COLO668 (cell line): ENCODE results near the gene RIOK2.

ENCODE experiments used
- DNase-seq: peaks from one replicate; lab custom pipeline; 2025; ENCODE audit not compliant: unreplicated experiment; lab: John Stamatoyannopoulos, UW

The RIOK2 gene

DNA sequence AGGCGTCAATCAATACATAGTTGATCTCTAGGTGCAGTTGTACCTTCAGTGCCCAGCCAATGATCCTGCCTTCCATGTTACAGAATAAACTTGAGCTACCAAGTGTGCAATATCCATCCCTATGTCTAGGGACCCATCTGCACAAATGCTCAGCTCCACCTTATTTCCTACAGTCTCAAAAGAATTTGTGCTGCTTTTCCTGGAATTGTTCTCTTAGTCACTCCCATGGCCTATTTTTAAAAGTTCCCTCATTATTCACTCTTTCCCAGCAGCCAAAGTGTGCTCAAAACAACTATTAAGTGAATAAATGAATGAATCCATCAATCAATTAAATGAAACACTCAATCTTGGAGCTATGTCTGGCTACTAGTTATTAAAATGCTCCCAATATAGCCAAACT lies 55.3 kb downstream of the RIOK2 start:
- no peak for DNase-seq

DNA sequence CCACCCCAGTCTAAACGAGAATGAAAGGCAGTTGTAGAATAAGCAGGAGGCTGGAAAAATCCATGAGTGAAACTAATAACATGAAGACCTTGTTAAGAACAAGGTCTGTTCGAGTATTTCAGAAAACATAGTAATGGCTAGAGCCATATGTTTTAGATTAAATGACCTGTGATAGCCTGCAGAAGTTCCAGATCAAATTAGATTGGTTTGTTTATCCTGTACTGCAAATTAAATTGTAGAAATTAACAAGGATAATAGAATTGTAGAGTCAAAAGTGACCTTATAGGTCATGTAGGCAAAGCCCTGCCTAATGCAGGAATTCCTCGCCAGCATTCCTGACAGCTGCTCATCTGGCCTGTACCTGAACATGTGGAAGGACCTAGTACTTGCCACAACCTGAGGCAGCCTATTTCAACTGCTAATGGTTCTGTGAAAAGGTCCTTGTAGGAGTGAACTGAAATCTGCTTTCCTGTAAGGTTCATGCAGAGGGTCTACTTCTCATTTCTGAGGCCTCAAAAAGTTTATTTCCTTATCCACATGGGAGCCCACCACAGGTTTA lies 57.8 kb downstream of the RIOK2 start:
- DNase-seq: no peak

DNA sequence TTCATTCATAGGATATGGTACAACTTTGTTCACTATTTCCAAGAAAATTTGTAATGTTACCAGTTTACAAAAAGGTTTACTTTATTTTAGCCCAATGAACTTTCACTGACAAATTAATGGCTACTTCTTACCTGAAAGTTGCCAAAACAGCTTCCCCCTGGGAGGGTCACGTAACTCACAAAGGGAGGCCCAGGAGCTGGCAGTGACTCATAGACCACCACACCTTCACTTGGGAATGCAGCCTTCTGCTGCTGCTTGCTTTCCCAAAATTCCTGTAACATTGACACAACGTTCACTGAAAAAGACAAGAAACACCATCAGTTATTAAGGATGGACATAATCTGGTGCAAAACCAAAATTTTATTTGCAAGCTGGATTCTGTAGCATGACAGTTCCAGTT lies 58.7 kb downstream of the RIOK2 start:
- no peak for DNase-seq

DNA sequence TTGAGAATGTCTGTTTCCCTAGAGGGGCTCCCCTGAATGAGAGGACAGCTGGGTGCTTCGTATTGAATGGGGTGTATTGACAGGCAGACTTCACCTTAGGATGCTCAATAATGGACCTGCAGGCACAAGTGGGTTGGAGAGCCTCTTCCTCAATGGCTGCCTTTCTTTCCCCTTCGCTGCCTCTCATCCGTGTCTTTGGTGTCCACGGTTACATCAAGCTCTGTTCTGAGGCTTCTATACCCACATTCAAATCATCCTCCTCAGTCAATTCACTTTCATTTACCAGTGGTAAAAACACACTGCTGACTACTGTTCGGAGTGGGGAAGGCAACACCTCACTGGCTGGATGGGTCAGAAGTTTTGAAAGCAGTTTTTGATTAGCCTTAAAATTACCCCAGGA lies 61.2 kb downstream of the RIOK2 start:
- no peak for DNase-seq

DNA sequence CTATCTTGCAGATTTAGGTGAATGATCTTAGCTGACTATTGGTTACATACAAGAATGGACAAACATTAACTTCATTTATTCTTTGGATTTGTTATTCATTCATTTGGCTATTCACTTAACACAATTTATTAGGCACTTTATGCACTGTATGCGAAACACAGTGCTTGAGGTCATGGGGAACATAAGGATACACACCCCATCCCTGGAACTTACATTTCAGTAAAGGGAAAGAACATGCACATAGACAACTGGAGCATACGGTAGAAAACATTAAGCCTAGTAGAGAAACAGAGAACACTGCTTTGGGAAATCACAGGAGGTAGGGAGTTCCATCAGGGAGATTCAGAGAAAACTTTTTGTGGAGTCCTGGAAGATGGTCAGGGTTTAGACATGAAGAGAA lies 62.9 kb downstream of the RIOK2 start:
- no peak for DNase-seq

DNA sequence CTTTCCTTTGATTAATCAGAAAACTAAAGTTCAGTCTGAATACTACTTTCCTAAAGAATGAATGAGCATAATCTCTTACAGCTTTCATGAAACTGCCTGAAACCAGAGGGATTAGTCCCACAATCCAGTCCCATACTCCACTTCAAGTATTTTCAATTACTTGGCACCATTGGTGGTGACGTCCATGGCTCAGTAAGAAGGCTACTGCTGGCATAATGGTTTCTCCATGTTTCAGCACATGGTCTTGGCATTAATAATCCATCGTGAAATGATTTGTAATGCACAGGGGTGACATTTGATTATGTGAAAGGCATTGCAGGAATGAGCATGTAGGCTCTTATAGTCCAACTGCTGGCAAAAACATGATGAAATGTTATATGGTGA lies 64.0 kb downstream of the RIOK2 start:
- no peak for DNase-seq

DNA sequence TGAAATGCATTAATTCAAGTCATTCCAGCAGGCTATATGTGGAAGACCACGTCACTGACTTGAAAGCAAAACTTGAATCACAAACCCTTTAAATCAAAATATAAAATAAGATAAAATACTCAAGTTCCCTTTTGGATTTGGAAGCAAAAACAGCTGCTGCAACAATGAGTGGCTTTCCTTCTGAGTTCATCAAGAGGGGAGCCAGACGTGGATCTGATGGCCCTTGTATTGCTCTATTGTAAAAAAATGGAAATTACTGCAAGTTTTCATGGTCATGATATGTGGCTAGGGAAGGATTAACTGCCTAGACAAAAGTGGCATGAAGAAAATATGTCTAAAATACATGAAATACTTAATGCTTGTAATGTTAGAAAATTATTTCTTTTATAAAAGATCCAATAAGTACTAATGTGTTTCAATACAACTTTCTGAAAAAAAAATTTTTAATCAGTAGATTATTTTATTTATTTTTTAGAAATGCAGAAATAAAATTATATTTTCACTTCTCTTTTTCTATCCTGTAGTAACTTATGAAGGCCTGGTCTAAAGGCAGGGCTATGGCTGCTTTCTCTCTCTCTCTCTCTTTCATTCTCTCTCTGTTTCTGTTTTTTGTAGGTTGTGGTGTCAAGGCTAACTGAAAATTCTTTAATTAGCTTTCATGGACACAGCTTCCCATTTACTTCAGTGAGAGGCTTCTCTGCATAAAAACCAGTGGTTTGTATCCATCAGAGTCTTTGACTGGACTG lies 64.6 kb downstream of the RIOK2 start:
- DNase-seq: no peak

DNA sequence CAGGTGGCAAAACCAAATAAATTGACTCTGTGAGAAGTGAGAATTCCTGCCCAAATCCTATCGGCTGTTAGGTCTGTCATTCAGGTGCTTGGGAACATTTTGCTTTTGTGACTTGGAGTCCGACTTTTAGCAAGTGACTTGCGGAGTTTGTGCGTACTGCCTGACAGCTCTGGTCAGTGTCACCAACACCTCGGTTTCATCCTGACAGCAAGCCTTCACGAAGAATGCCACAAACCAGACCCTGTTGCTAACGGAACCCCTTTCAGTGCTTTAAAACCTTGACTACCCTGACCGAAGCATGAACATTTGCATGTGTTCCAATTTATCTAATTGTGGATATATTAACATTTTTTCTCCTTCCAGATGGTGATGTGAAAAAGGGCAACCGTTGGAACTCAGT lies 67.1 kb downstream of the RIOK2 start:
- DNase-seq: no peak

DNA sequence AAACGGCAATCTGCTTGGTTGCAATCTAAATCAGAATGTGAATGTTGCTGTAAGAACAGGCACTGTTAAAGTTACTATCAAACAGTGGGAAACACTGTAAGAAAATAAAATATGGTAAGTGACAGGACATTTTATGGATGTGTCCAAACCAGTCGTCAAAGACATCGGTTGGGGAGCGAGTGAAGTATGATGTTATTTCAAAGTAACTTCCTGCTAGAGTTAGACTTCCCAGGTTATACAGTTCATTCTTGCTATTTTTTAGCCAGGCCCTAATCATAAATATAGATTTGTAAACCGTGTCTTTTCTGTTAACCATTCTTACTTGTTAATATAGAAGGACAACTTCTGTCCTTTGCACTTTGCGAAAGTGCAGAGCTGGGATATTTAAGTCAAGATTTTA lies 70.8 kb downstream of the RIOK2 start:
- no peak for DNase-seq

DNA sequence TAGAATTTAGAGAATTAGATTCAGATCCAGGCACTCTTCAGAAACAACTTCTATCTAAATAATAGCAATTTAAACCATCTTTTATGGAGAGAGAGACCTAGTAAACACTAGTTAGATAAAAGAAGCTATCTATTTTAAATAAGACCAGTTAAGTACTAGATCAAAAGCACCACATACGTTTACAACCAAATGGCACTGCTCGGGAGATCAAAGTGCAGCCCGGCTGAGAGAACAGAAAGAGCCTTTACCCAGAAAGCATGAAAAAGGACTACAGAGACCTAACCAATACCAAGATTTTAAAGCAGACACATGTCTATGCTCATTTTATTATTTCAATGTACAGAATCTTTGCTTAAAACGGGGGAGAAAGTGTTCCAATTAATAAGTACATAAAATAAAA lies 71.4 kb downstream of the RIOK2 start:
- DNase-seq: no peak

DNA sequence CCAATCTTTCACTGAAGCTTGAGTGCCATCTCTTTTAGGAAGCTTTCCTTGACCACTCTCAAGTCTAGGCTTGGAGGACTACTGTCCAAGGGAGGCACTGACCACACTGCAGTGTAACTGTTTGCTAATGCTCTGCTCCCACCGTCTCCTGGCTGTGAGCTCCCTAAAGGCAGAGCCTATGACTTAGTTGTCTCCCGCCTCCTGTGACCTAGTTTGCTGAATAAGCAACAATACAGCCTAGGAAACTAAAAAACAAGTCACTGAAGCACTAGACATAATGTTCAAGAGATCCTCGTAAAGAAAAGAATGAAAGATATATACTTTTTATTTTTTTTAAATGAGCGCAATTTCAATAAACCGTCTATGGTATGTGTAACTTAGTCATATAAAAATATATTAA lies 72.0 kb downstream of the RIOK2 start:
- no peak for DNase-seq
